H9 (cell line): Measurements from ENCODE around the gene SLC25A24. TPM values are rescaled to one million over a fixed set of nuclear protein-coding genes. Genes with fewer than 3 reads are reported as not detected.
"Not testable (repeated sequence)": the region's sequence is repeated elsewhere in the genome, so short reads cannot be mapped to it uniquely, and the experiment has no call there.

ENCODE experiments used
- DNase-seq: peaks from one replicate; pipeline ENCODE4 v3.0.0-alpha.2; 2017
- H2AFZ ChIP-seq: one replicate; pipeline ENCODE4 v1.6.1; 2013; ENCODE audit warnings: mild to moderate bottlenecking, low read length, control low read depth, moderate library complexity
- H2AK5ac ChIP-seq: 2 replicates; pipeline ENCODE4 v1.6.1; 2013; ENCODE audit warnings: low read length, control low read depth, mixed read lengths; ENCODE audit not compliant: insufficient read length
- H2BK120ac ChIP-seq: one replicate; pipeline ENCODE4 v1.6.1; 2013; ENCODE audit warnings: low read depth, mild to moderate bottlenecking, low read length, control low read depth, inconsistent platforms; ENCODE audit not compliant: poor library complexity, severe bottlenecking
- H2BK12ac ChIP-seq: 2 replicates; pipeline ENCODE4 v1.6.1; 2013; ENCODE audit warnings: low read length, control low read depth, mixed read lengths, low read depth; ENCODE audit not compliant: insufficient read length
- H2BK15ac ChIP-seq: 2 replicates; pipeline ENCODE4 v1.6.1; 2013; ENCODE audit warnings: low read depth, low read length, control low read depth
- H2BK20ac ChIP-seq: one replicate; pipeline ENCODE4 v1.6.1; 2013; ENCODE audit warnings: low read depth, mild to moderate bottlenecking, low read length, control low read depth, inconsistent platforms; ENCODE audit not compliant: poor library complexity, severe bottlenecking
- H2BK5ac ChIP-seq: 2 replicates; pipeline ENCODE4 v1.6.1; 2013; ENCODE audit warnings: low read length, control low read depth, mixed read lengths; ENCODE audit not compliant: insufficient read length
- H3K14ac ChIP-seq: 2 replicates; pipeline ENCODE4 v1.6.1; 2013; ENCODE audit warnings: low read length, control low read depth; ENCODE audit not compliant: insufficient read depth
- H3K18ac ChIP-seq: 2 replicates; pipeline ENCODE4 v1.6.1; 2013; ENCODE audit warnings: low read depth, mild to moderate bottlenecking, mixed read lengths, low read length, control low read depth; ENCODE audit not compliant: insufficient read length
- H3K23ac ChIP-seq: 2 replicates; pipeline ENCODE4 v1.6.1; 2013; ENCODE audit warnings: low read length, control low read depth, mixed read lengths, low read depth; ENCODE audit not compliant: insufficient read length
- H3K23me2 ChIP-seq: 2 replicates; pipeline ENCODE4 v1.6.1; 2013; ENCODE audit warnings: low read depth, mild to moderate bottlenecking, mixed read lengths, low read length, control low read depth; ENCODE audit not compliant: insufficient read length, poor library complexity, severe bottlenecking
- H3K27ac ChIP-seq: 2 replicates; pipeline ENCODE4 v1.5.1; 2013; ENCODE audit warnings: low read length, control low read depth, mixed read lengths, low read depth; ENCODE audit not compliant: insufficient read length
- H3K27me3 ChIP-seq: 2 replicates; pipeline ENCODE4 v1.6.1; 2013; ENCODE audit warnings: low read length, control low read depth, inconsistent platforms; ENCODE audit not compliant: insufficient read depth
- H3K4ac ChIP-seq: 2 replicates; pipeline ENCODE4 v1.6.1; 2013; ENCODE audit warnings: low read depth, mild to moderate bottlenecking, control low read depth, inconsistent platforms, low read length, moderate library complexity
- H3K4me1 ChIP-seq: 2 replicates; pipeline ENCODE4 v1.6.1; 2013; ENCODE audit warnings: low read length, control low read depth, inconsistent platforms; ENCODE audit not compliant: insufficient read depth
- H3K4me2 ChIP-seq: 2 replicates; pipeline ENCODE4 v1.6.1; 2013; ENCODE audit warnings: low read length, control low read depth, mixed read lengths; ENCODE audit not compliant: insufficient read length, insufficient read depth
- H3K56ac ChIP-seq: 2 replicates; pipeline ENCODE4 v1.6.1; 2013; ENCODE audit warnings: low read depth, mild to moderate bottlenecking, mixed read lengths, low read length, control low read depth; ENCODE audit not compliant: insufficient read length
- H3K79me1 ChIP-seq: 2 replicates; pipeline ENCODE4 v1.6.1; 2013; ENCODE audit warnings: low read depth, mild to moderate bottlenecking, moderate library complexity, low read length, control low read depth, inconsistent platforms; ENCODE audit not compliant: insufficient read depth, poor library complexity, severe bottlenecking
- H3K79me2 ChIP-seq: 2 replicates; pipeline ENCODE4 v1.6.1; 2013; ENCODE audit warnings: low read length, control low read depth, inconsistent platforms; ENCODE audit not compliant: insufficient read depth
- H3K9ac ChIP-seq: 2 replicates; pipeline ENCODE4 v1.6.1; 2013; ENCODE audit warnings: low read length, control low read depth, mixed read lengths; ENCODE audit not compliant: insufficient read length; ENCODE audit errors: extremely low read depth
- H3K9me3 ChIP-seq: one replicate; pipeline ENCODE4 v1.6.1; 2013; ENCODE audit warnings: low read depth, low read length, inconsistent platforms; ENCODE audit not compliant: control insufficient read depth
- H3T11ph ChIP-seq: one replicate; pipeline ENCODE4 v1.6.1; 2013; ENCODE audit warnings: mild to moderate bottlenecking, low read length, control low read depth, inconsistent platforms
- H4K20me1 ChIP-seq: one replicate; pipeline ENCODE4 v1.6.1; 2013; ENCODE audit not compliant: control insufficient read depth, insufficient read length, insufficient read depth
- H4K5ac ChIP-seq: 2 replicates; pipeline ENCODE4 v1.6.1; 2013; ENCODE audit warnings: low read depth, mild to moderate bottlenecking, mixed read lengths, low read length, control low read depth; ENCODE audit not compliant: insufficient read length
- H4K8ac ChIP-seq: replicated peaks from 2 replicates; pipeline ENCODE4 v1.6.1; 2013; ENCODE audit warnings: low read length, control low read depth, mixed read lengths, low read depth; ENCODE audit not compliant: insufficient read length
- H4K91ac ChIP-seq: 2 replicates; pipeline ENCODE4 v1.6.1; 2013; ENCODE audit warnings: low read depth, mild to moderate bottlenecking, moderate library complexity, mixed read lengths, low read length, control low read depth; ENCODE audit not compliant: insufficient read length
- H3K27ac Mint-ChIP-seq, 3 experiments: 2 replicates in 2 of 3; 3 replicates in 1 of 3; pipeline ENCODE4 v1.8.0; 2020 to 2021; ENCODE audit warnings: mixed read lengths in 3 of 3, mild to moderate bottlenecking in 1 of 3, moderate library complexity in 1 of 3
- H3K27me3 Mint-ChIP-seq: 2 replicates; pipeline ENCODE4 v1.8.0; 2021; ENCODE audit warnings: low read depth, mild to moderate bottlenecking, moderate library complexity, mixed read lengths
- H3K36me3 Mint-ChIP-seq, 3 experiments: 2 replicates in 2 of 3; 3 replicates in 1 of 3; pipeline ENCODE4 v1.8.0; 2020 to 2021; ENCODE audit warnings: low read depth in 3 of 3, mixed read lengths in 3 of 3; ENCODE audit not compliant: insufficient read depth in 1 of 3
- H3K4me1 Mint-ChIP-seq, 2 experiments: 2 replicates each; pipeline ENCODE4 v1.8.0; 2020; ENCODE audit warnings: mixed read lengths in 2 of 2
- H3K4me3 Mint-ChIP-seq, 2 experiments: 2 replicates in 1 of 2; 3 replicates in 1 of 2; pipeline ENCODE4 v1.8.0; 2020 to 2021; ENCODE audit warnings: mild to moderate bottlenecking in 2 of 2, mixed read lengths in 2 of 2, moderate library complexity in 1 of 2
- H3K9me3 Mint-ChIP-seq, 2 experiments: 2 replicates in 1 of 2; 3 replicates in 1 of 2; pipeline ENCODE4 v1.8.0; 2020; ENCODE audit warnings: mild to moderate bottlenecking in 2 of 2, mixed read lengths in 2 of 2, moderate library complexity in 1 of 2
- WGBS: extraction: QIAGEN DNeasy Blood & Tissue Kit; methylation state at CpG from one replicate; pipeline ENCODE4 v1.1.7; 2013; ENCODE audit warnings: missing lambda C conversion rate, low lambda C conversion rate, mixed read lengths; ENCODE audit not compliant: insufficient read length; ENCODE audit errors: extremely low coverage; 5-methylcytosine and 5-hydroxymethylcytosine counted together
- total RNA-seq: library from RNA; stranded (reverse); gene quantifications from 2 replicates; pipeline ENCODE4 v1.2.1, GENCODE V29; 2021

Gene SLC25A24
- total RNA-seq, 1 experiment from 2014 or later = 35.1 TPM

DNA sequence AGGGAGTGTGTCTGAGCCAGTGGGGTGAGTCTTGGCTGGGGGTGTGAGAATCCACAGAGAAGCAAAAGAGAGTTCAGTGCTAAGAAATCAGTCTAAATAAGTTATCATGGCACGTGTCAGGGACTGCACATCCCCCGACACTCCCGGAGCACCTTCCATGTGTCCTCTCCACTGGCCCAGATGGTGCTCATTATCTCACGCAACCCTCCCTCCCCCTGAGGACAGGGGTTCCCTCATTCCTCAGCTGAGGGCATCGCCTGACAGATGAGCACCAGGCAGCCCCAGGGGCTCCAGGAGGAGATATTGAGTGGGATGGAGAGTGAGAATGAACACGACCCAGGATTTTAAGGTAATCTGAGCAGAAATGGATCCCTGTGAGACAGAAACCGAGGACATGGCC is 27.6 kb upstream of the SLC25A24 start:
- H3K36me3 Mint-ChIP-seq, H3K14ac ChIP-seq, H3K18ac ChIP-seq: not testable (repeated sequence)

DNA sequence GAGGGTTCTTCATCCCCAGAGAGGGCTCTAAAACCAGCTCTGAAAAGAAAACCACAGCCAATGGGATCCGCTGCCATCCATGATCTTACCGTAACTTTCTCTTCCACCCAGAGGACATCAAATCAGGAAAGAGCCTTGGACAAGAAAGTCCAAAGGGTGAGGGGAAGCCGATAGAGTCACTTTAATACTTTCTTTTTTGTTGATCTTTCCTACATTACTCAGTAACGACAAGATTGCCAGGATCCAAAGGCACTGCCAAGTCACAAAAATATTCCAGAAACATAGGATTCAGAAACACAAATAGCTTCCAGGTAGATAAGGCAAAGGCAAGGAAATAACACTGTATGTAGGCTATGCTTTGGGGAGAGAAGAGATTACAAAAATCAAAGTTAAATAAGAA is 26.7 kb upstream of the SLC25A24 start:
- not testable (repeated sequence) for H3K79me2 ChIP-seq, H3K27me3 ChIP-seq, H3K4me1 Mint-ChIP-seq, H3K4me3 Mint-ChIP-seq, DNase-seq, H3K27me3 Mint-ChIP-seq, H2BK120ac ChIP-seq, H3K4ac ChIP-seq, H3K4me1 ChIP-seq, H2BK12ac ChIP-seq, H4K8ac ChIP-seq, H4K91ac ChIP-seq, H2AFZ ChIP-seq, H4K5ac ChIP-seq, H3K23me2 ChIP-seq, H3K14ac ChIP-seq, H3K23ac ChIP-seq, H3K9ac ChIP-seq, H2AK5ac ChIP-seq, H2BK5ac ChIP-seq, H3K79me1 ChIP-seq, H4K20me1 ChIP-seq, H3K9me3 ChIP-seq, H3T11ph ChIP-seq, H3K4me2 ChIP-seq, H2BK15ac ChIP-seq, H3K9me3 Mint-ChIP-seq, H3K18ac ChIP-seq, H3K27ac ChIP-seq, H3K56ac ChIP-seq, H3K36me3 Mint-ChIP-seq, H2BK20ac ChIP-seq, H3K27ac Mint-ChIP-seq
- WGBS = no CpG with 5 or more reads among the region's 4 CpGs

More for the DNA sequence above, 27.6 kb upstream of the SLC25A24 start:
- H3K56ac ChIP-seq, H3K27ac Mint-ChIP-seq, H3K23me2 ChIP-seq, H3K27ac ChIP-seq, H2BK120ac ChIP-seq, H2BK20ac ChIP-seq, DNase-seq, H4K20me1 ChIP-seq, H2AFZ ChIP-seq, H2BK12ac ChIP-seq, H4K5ac ChIP-seq, H3K9me3 Mint-ChIP-seq, H2AK5ac ChIP-seq, H3K4ac ChIP-seq, H3K27me3 ChIP-seq, H2BK5ac ChIP-seq, H3K4me1 Mint-ChIP-seq, H3K9ac ChIP-seq, H3K4me1 ChIP-seq, H3K23ac ChIP-seq, H3K4me2 ChIP-seq, H3K27me3 Mint-ChIP-seq, H2BK15ac ChIP-seq, H3K79me1 ChIP-seq, H3T11ph ChIP-seq, H3K79me2 ChIP-seq, H3K9me3 ChIP-seq, H4K91ac ChIP-seq, H3K4me3 Mint-ChIP-seq, H4K8ac ChIP-seq: not testable (repeated sequence)
- WGBS = no CpG with 5 or more reads among the region's 7 CpGs
